HEK293 (cell line): ENCODE results near the gene PPP4R4.

Experiments
- CTCF ChIA-PET: fragments of 350-600 bp; formaldehyde crosslinking; extraction: SDS; loops from one replicate; lab custom pipeline; 2021; ENCODE audit warnings: antibody characterized with exemption; lab: Yijun Ruan, JAX
- POLR2A ChIA-PET: fragments of 300-600 bp; formaldehyde crosslinking; extraction: SDS; loops from one replicate; lab custom pipeline; 2020; ENCODE audit warnings: antibody characterized with exemption, inconsistent platforms; lab: Yijun Ruan, JAX
- H3K27ac ChIP-seq: fragments of 200-500 bp; sonication (Bioruptor generic); 2 replicates; pipeline ENCODE4 v1.5.1; 2014; ENCODE audit warnings: low read depth, low read length, control low read depth, inconsistent platforms; ENCODE audit errors: extremely low read depth
- H3K36me3 ChIP-seq, 2 experiments: fragments of 200-500 bp in 1 of 2; sonication (Bioruptor generic) in 1 of 2; 1 replicate in 1 of 2; 2 replicates in 1 of 2; pipeline ENCODE4 v1.5.1; 2014 to 2017; ENCODE audit warnings: inconsistent platforms in 2 of 2, low read length in 2 of 2; ENCODE audit not compliant: control insufficient read depth in 2 of 2, insufficient read depth in 1 of 2
- H3K4me1 ChIP-seq: fragments of 200-500 bp; sonication (Bioruptor generic); 2 replicates; pipeline ENCODE4 v1.5.1; 2014; ENCODE audit warnings: mild to moderate bottlenecking, low read length, inconsistent platforms; ENCODE audit not compliant: control insufficient read depth, insufficient read depth
- H3K4me3 ChIP-seq: 2 replicates; pipeline ENCODE4 v1.5.1; 2011; ENCODE audit warnings: low read depth, mild to moderate bottlenecking, control low read depth, low read length, moderate library complexity
- H3K9me3 ChIP-seq: fragments of 200-500 bp; sonication (Bioruptor generic); 2 replicates; pipeline ENCODE4 v1.5.1; 2014; ENCODE audit warnings: low read depth, low read length, inconsistent platforms; ENCODE audit not compliant: control insufficient read depth, insufficient read depth
- HOXD13 ChIP-seq: sonication (generic); formaldehyde crosslinking; IDR thresholded peaks from 2 replicates; pipeline ENCODE4 v1.8.0; 2022; ENCODE audit warnings: missing genetic modification reagents, borderline replicate concordance
- KLF10 ChIP-seq: fragments of 450-650 bp; IDR thresholded peaks from 2 replicates; pipeline ENCODE4 v1.5.1; 2018; ENCODE audit warnings: missing biosample characterization, mild to moderate bottlenecking, missing genetic modification characterization
- KLF8 ChIP-seq: fragments of 450-650 bp; formaldehyde crosslinking; IDR thresholded peaks from 2 replicates; pipeline ENCODE4 v1.5.1; 2016; ENCODE audit warnings: missing biosample characterization, missing genetic modification characterization
- PRDM1 ChIP-seq: fragments of 450-650 bp; formaldehyde crosslinking; IDR thresholded peaks from 2 replicates; pipeline ENCODE4; 2016; ENCODE audit warnings: missing biosample characterization, missing genetic modification characterization
- PRDM10 ChIP-seq: fragments of 450-650 bp; formaldehyde crosslinking; IDR thresholded peaks from 2 replicates; pipeline ENCODE4 v1.5.1; 2016; ENCODE audit warnings: missing biosample characterization, missing genetic modification characterization
- PRDM6 ChIP-seq: fragments of 450-650 bp; formaldehyde crosslinking; IDR thresholded peaks from 2 replicates; pipeline ENCODE4 v1.5.1; 2017; ENCODE audit warnings: missing biosample characterization, missing genetic modification characterization
- SCRT1 ChIP-seq: fragments of 450-650 bp; formaldehyde crosslinking; IDR thresholded peaks from 2 replicates; pipeline ENCODE4 v1.5.1; 2016; ENCODE audit warnings: missing biosample characterization, missing genetic modification characterization, borderline replicate concordance
- TRIM28 ChIP-seq: IDR thresholded peaks from 2 replicates; pipeline ENCODE4 v1.6.1; 2011; ENCODE audit warnings: low read length, control low read depth, borderline replicate concordance
- ZEB2 ChIP-seq: fragments of 450-650 bp; formaldehyde crosslinking; IDR thresholded peaks from 2 replicates; pipeline ENCODE4 v1.5.1; 2016; ENCODE audit warnings: missing biosample characterization, missing genetic modification characterization
- ZNF16 ChIP-seq: fragments of 450-650 bp; formaldehyde crosslinking; IDR thresholded peaks from 2 replicates; pipeline ENCODE4 v1.5.1; 2016; ENCODE audit warnings: low read depth, missing biosample characterization, missing genetic modification characterization
- ZNF23 ChIP-seq: fragments of 450-650 bp; formaldehyde crosslinking; IDR thresholded peaks from 2 replicates; pipeline ENCODE4 v1.5.1; 2016; ENCODE audit warnings: missing biosample characterization, missing genetic modification characterization, borderline replicate concordance
- ZNF280C ChIP-seq: fragments of 450-650 bp; formaldehyde crosslinking; IDR thresholded peaks from 2 replicates; pipeline ENCODE4 v1.5.1; 2016; ENCODE audit warnings: missing biosample characterization, missing genetic modification characterization
- ZNF324 ChIP-seq: fragments of 450-650 bp; formaldehyde crosslinking; IDR thresholded peaks from 2 replicates; pipeline ENCODE4 v1.5.1; 2016; ENCODE audit warnings: missing biosample characterization, missing genetic modification characterization
- ZNF362 ChIP-seq: fragments of 450-650 bp; formaldehyde crosslinking; IDR thresholded peaks from 2 replicates; pipeline ENCODE4 v1.5.1; 2016; ENCODE audit warnings: missing biosample characterization, missing genetic modification characterization
- ZNF510 ChIP-seq: fragments of 450-650 bp; formaldehyde crosslinking; IDR thresholded peaks from 2 replicates; pipeline ENCODE4 v1.5.1; 2018; ENCODE audit warnings: mild to moderate bottlenecking, missing genetic modification characterization, missing biosample characterization; ENCODE audit not compliant: insufficient replicate concordance
- ZNF561 ChIP-seq: fragments of 450-650 bp; IDR thresholded peaks from 2 replicates; pipeline ENCODE4 v1.5.1; 2018; ENCODE audit warnings: missing biosample characterization, missing genetic modification characterization, borderline replicate concordance
- ZNF639 ChIP-seq: fragments of 450-650 bp; formaldehyde crosslinking; IDR thresholded peaks from 2 replicates; pipeline ENCODE4 v1.5.1; 2016; ENCODE audit warnings: missing biosample characterization, missing genetic modification characterization
- ZNF660 ChIP-seq: fragments of 450-650 bp; IDR thresholded peaks from 2 replicates; pipeline ENCODE4 v1.5.1; 2018; ENCODE audit warnings: missing biosample characterization, mild to moderate bottlenecking, missing genetic modification characterization
- ZNF670 ChIP-seq: fragments of 450-650 bp; formaldehyde crosslinking; IDR thresholded peaks from 2 replicates; pipeline ENCODE4 v1.5.1; 2016; ENCODE audit warnings: missing biosample characterization, missing genetic modification characterization, low read depth
- ZNF776 ChIP-seq: fragments of 450-650 bp; formaldehyde crosslinking; IDR thresholded peaks from 2 replicates; pipeline ENCODE4 v1.5.0; 2017; ENCODE audit warnings: missing biosample characterization, missing genetic modification characterization, borderline replicate concordance
- ZNF777 ChIP-seq: fragments of 450-650 bp; formaldehyde crosslinking; IDR thresholded peaks from 2 replicates; pipeline ENCODE4 v1.5.1; 2017; ENCODE audit warnings: missing biosample characterization, missing genetic modification characterization, borderline replicate concordance
- ZNF785 ChIP-seq: fragments of 450-650 bp; formaldehyde crosslinking; IDR thresholded peaks from 2 replicates; pipeline ENCODE4 v1.5.1; 2016; ENCODE audit warnings: missing biosample characterization, missing genetic modification characterization
- ZNF837 ChIP-seq: fragments of 450-650 bp; formaldehyde crosslinking; IDR thresholded peaks from 2 replicates; pipeline ENCODE4 v1.5.1; 2016; ENCODE audit warnings: missing biosample characterization, missing genetic modification characterization
- ZSCAN16 ChIP-seq: fragments of 450-650 bp; formaldehyde crosslinking; IDR thresholded peaks from 2 replicates; pipeline ENCODE4 v1.5.1; 2016; ENCODE audit warnings: missing biosample characterization, missing genetic modification characterization
- ZSCAN30 ChIP-seq: fragments of 450-650 bp; IDR thresholded peaks from 2 replicates; pipeline ENCODE4 v1.5.1; 2018; ENCODE audit warnings: missing biosample characterization, mild to moderate bottlenecking, missing genetic modification characterization, moderate library complexity

Gene PPP4R4

GRCh38 chr14:94303111-94303510 lies 129.0 kb downstream of the PPP4R4 start:
- Histone ChIP-seq H3K9me3 (no peaks in the 10 kb centered on the region), H3K27ac (no peak overlapping the region), H3K4me1 (no peaks in the 10 kb centered on the region), H3K4me3 (no peak overlapping the region), H3K36me3 (no peaks in the 10 kb centered on the region)
- ChIA-PET CTCF (no interaction called here), POLR2A (no interaction called here)
- no peak for TF ChIP-seq ZSCAN16 (tag by site-specific recombination)
- TF ChIP-seq KLF10 (tag by site-specific recombination), result no peak
- no peak for TF ChIP-seq ZNF777
- TF ChIP-seq ZNF670, result no peak

- TF ChIP-seq ZNF776 (tag by site-specific recombination) (no peak), ZNF660 (tag by site-specific recombination) (no peak), ZNF324 (no peak), ZNF639 (tag by site-specific recombination) (no peak), ZNF837 (tag by site-specific recombination) (no peak), ZSCAN30 (tag by site-specific recombination) (no peak), ZNF16 (no peak), ZEB2 (tag by site-specific recombination) (no peak), ZNF510 (no peak)
- TF ChIP-seq, all 188 proteins: peak for 0
- Histone ChIP-seq H3K36me3 (no peaks in the 10 kb centered on the region), H3K27ac (no peak overlapping the region), H3K4me1 (no peaks in the 10 kb centered on the region), H3K9me3 (no peaks in the 10 kb centered on the region), H3K4me3 (no peak overlapping the region)
- ChIA-PET POLR2A (no interaction called here), CTCF (no interaction called here)
These were observed 130.1 kb downstream of the PPP4R4 start for GRCh38 chr14:94304243-94304642.

- Histone ChIP-seq H3K4me3 (no peak overlapping the region), H3K4me1 (no peaks in the 10 kb centered on the region), H3K27ac (no peak overlapping the region), H3K36me3 (no peaks in the 10 kb centered on the region), H3K9me3 (no peaks in the 10 kb centered on the region)
- CTCF ChIA-PET, result no interaction called here
- POLR2A ChIA-PET, result no interaction called here
- no peak for TF ChIP-seq ZNF785 (tag by site-specific recombination)
- TF ChIP-seq ZNF280C (tag by site-specific recombination), result no peak
- no peak for TF ChIP-seq PRDM10 (tag by site-specific recombination)
- no peak for TF ChIP-seq PRDM6
- TF ChIP-seq ZNF362, result no peak
- no peak for TF ChIP-seq KLF8
- TF ChIP-seq HOXD13 (CRISPR knock-in tag), result no peak
- no peak for TF ChIP-seq TRIM28
- TF ChIP-seq SCRT1 (tag by site-specific recombination), result no peak
- TF ChIP-seq ZNF23 (tag by site-specific recombination), result no peak
- no peak for TF ChIP-seq ZNF561 (tag by site-specific recombination)
- no peak for TF ChIP-seq PRDM1 (tag by site-specific recombination)
These were observed 131.5 kb downstream of the PPP4R4 start for GRCh38 chr14:94305620-94306019.
